ENCODE results near the gene ATP13A4.
"Not testable (repeated sequence)": the region's sequence is repeated elsewhere in the genome, so short reads cannot be mapped to it uniquely, and the experiment has no call there.

The ATP13A4 gene

DNA sequence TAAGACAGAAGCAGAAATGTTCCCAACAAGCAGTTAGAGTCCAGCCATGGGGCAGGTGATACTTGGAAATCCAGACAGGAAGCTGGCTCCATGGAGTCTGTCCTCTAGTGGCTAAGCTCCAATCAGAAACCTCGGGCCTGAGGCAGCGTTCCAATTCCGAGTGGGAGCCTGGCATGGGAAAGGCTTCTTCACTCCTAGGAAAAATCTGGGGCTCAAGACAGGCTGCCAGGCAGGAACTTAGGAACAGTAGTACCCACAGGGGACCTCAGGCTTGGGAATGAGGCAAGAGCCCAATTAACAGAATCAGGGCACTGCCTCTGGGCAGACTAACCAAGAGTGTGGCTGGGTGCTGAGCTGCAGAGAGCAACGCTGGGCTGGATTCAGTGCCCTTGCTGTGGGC, 6.2 kb upstream of the ATP13A4 start:
- DNase-seq (ENCODE audit: low read depth, low spot score): no peak

DNA sequence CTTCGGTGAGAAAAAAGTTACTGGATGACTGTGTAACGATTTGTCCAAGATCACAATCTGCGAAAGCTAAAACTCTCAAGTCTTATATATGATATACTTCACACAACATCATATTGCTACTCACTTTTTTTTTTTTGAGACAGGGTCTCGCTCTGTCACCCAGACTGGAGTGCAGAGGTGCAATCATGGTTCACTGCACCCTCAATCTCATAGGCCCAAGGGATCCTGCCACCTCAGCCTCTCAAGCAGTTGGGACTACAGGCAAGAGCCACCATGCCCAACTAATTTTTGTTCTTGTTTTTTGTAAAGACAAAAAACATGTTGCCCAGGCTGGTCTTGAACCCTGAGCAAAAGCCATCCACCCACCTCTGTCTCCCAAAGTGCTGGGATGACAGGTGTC, 5.4 kb upstream of the ATP13A4 start:
- DNase-seq (ENCODE audit: low read depth, low spot score): no peak

GRCh38 chr3:193559100-193559499, 4.4 kb upstream of the ATP13A4 start:
- DNase-seq (ENCODE audit: low read depth, low spot score): no peak

DNA sequence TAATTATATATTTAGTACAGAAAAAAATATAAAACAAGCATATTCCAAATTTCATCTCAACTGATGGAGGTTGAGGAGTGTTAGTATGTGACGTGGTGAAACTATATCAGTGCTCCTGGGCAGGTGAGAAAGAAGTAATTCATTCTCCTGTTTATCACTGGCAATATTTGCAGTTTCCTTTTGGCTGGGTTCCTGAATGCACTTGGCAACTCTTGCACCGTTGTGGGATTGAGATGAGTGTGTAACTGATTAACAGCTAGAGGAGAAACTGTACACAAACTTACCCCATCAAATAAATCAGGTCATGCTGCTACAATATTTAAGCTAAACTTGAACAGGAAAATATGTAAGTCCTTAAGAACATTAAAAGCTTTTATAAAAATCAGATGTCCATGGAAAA, 2.1 kb upstream of the ATP13A4 start:
- no peak for DNase-seq (ENCODE audit: low read depth, low spot score)

DNA sequence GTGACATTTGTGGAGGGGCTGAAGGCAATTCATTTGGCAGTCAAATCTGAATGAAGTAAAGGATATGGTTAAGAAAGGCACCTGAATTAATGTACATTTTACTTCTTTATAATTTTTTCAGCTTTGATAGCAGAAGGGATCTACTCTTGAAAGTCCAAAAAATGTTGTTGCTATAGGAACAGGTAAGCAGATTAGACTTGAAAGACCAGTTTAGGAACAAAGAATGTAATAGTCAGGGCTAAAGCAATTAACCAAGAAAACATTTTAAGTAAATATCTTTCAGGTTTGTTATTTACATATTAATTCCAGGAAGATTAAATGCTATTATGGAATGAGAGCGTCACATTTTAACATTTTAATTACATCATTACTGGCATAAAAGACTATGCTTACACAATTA, 1.1 kb downstream of the ATP13A4 start:
- no peak for DNase-seq (ENCODE audit: low read depth, low spot score)

GRCh38 chr3:193552923-193553322, 1.8 kb downstream of the ATP13A4 start:
- no peak for DNase-seq (ENCODE audit: low read depth, low spot score)

DNA sequence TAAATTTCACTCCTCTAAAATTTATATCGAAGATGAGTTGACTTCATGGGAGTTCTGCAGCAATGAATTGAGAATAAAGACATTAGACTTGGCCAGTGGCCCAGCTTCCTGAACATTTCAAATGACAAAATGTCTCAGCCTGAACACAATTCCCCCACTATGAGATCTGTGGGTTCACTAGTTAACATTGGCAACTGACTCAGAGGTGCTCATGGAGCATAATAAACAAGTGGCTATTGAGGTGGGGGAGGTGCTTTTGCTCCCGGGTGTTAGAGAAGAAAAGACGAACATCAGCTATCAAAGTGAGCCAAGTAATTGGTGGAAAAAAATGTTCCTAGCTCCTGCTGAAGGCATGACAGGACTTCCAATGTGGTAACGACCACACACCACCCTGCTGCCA, 6.3 kb downstream of the ATP13A4 start:
- DNase-seq (ENCODE audit: low read depth, low spot score): no peak

DNA sequence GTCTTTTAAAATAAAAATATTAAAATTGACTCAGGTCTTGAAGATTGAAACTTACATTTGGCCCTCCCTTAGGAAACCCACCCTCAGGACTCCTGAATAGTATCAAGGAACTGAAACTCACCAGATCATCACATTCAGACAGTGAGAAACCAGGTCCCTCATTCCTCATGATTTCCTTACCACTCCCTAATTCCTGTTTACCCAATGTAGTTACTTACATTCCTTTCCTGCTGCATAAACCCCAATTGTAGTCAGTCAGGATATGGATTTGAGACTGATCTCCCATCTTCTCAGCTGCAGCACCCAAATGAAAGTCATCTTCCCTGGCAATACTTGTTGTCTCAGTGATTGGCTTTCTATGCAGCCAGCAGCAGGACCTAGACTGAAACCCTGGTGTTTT, 8.6 kb downstream of the ATP13A4 start:
- DNase-seq (ENCODE audit: low read depth, low spot score): no peak

GRCh38 chr3:193545304-193545703, 9.4 kb downstream of the ATP13A4 start:
- DNase-seq (ENCODE audit: low read depth, low spot score): no peak

DNA sequence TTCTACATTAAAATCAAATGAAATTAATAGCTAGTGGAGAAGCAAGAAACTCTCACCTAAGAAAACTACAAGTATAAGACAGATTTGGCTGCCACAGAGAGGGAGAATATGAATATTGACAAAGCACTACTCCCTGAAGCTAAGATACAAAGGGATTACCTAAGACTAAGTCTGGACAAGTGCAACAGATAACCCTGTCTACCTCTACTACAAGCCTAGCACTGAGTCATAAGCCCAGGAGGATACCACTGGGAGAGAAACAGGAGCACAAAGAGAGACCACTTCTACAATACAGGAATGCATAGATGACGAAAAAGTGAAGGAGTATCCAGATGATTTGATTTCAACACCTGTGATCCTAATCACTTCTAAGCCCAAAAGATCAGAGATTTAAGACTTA, 10.4 kb downstream of the ATP13A4 start:
- DNase-seq (ENCODE audit: low read depth, low spot score): no peak

DNA sequence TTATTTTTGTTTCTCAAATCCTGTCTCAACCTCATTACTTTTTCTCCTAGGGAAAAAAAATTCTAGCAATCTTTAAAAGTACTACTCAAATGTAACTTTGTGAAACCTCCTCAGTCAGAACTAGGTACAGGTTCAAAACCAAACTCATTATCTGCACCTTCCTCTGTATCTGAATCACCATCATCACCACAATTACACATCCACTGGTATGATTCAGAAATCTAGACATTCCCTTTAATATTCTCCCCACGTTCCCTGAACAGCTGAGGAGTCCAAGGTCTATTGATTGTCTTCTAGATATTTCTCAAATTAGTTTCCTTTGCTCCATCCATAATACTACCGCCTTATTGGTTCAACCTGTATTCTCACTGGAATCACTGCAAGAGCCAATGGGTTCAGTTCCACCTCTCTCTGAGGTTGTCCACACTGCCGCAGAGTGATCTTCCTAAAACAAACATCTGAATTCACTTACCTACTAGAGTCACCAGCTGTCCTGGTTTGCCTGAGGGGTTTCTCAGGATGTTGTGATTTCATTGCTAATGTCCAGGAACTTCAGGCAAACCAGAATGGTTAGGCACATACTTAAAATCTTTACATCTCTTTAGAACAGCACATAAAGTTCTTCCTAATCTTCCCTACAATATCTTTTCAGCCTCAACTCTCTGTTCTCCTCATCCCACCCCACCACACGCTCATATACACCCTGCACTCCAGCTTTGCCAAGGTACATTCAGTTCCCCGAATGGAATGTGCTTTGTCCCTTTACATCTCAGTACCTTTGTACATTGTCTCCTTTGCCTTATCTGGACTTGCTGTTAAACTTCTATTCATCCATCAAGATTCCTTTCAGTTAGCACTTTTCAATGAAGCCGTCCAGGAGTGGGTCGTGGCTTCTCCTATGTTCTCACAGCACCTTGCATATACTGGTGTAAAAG, 24.2 kb downstream of the ATP13A4 start:
- no peak for DNase-seq (ENCODE audit: low read depth, low spot score)

DNA sequence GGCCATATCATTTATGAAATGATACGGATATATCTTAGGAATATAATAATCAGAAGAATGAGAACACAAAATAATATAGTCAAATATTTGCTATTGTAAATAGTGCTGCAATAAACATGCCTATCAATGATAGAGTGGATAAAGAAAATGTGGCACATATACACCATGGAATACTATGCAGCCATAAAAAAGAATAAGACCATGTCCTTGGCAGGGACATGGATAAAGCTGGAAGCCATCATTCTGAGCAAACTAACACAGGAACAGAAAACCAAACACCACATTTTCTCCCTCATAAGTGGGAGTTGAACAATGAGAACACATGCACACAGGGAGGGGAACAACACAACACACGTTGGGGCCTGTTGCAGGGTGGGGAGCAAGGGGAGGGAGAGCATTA, 28.6 kb downstream of the ATP13A4 start:
- not testable (repeated sequence) for DNase-seq (ENCODE audit: low read depth, low spot score)

DNA sequence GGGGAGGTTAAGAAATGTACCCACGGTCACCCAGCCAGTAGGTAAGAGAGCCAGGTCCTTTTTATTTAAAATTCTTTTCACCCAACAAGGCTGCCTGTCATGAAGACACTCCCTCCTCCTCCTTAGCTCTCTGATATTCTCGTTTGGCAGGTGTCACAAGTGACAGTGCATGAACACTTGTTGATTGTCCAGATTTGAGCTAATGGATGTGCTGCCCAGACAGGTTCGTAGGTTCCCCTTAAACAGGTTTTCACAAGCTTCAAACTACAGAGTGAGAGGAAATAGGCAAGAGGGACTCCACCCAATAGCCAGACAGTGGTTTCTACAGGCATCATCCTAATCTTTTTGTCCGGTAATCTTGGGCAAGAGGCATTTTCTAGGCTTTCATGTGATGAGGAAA, 32.2 kb downstream of the ATP13A4 start:
- DNase-seq (ENCODE audit: low read depth, low spot score): no peak

GRCh38 chr3:193520738-193521137, 34.0 kb downstream of the ATP13A4 start:
- DNase-seq (ENCODE audit: low read depth, low spot score): no peak

GRCh38 chr3:193515966-193516365, 38.7 kb downstream of the ATP13A4 start:
- DNase-seq (ENCODE audit: low read depth, low spot score): no peak

DNA sequence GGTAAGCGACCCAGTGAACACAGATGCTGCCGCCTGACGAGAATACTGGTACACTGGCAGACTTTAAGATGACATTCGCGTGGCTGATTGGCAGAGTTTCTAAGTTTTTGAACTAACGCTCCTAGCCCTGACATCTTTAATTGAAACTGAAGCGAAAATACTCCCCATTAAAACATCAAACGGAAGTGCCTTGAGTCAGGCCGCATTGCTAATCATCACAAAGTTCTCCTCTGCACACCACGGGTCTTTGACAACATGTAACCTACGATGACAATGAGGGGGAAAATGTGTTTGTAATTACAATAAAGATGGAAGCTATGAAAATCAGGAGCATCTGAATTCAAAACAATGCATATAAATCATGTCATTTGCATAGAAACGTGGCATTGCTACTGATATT, 44.5 kb downstream of the ATP13A4 start:
- DNase-seq (ENCODE audit: low read depth, low spot score): no peak

DNA sequence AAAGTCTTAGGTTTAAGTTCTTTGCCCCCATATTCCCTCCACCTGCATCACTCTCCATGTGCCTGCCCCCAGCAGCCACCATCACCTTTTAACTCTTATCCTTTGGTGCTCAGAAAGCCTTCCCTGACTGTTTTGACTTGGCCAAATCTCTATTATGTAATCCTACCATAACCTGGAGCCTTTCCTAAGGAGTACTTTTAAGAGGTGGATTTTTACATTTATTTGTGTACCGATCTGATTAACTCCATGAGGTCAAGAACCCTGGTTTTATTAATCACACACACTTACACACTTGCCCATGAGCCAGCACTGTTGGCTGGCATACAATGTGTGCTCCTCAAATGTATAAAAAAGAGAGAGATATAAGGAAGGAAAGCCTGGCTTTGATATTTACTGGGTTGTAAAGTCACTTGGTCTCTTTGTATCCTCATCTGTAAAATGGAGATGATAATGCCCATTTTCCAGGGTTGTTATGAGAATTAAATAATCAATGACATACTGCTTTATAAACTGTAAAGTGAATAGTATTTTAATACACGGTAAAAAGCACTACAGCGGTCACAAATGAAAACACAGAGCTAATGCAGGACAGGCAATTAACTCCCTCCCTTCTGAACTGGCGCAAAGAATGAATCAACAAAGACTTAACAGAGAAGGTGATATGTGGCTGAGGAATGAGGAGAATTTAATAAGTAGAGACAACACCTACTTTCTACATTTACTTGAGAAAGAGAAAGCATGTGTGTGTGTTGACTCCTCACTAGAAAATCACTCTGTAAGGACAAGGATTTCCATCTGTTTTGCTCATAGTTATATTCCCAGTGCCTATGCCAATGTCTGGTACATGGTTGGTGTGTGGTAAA, 45.4 kb downstream of the ATP13A4 start:
- DNase-seq (ENCODE audit: low read depth, low spot score): no peak

DNA sequence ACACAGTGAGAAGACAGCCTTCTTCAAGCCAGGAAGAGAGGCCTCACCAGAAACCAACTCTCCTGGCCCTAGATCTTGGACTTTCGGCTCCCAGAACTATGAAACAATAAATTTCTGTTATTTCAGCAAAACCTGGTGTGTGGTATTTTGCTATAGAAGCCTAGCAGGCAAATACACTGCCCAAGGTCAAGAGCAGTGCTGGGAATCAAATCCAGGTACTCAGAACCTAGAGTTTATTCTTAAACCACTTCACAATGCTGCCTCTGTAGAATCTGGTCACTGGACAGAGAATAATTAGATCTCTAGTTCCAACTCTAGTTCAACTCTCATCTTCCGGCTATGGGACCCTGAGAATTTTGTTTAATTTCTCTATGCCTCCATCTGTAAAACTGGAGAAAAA, 46.6 kb downstream of the ATP13A4 start:
- no peak for DNase-seq (ENCODE audit: low read depth, low spot score)

DNA sequence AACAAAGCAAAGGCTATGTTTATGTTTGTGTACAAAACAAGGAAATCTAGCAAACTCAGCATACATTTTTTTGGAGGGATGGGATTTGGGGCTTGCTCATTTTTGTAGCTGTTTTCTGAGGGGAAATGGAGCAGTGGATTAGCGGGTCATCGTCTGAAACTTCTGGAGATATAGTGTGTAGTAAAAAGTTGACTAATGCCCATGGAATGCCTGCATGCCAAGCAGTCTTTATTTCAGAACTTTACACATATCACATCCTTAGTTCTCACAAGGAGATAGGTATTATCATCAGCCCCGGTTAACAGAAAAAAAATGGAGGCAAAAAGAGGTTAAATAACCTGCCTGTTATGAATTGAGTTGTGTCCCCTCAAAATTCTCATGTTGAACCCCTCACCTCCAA, 47.1 kb downstream of the ATP13A4 start:
- DNase-seq (ENCODE audit: low read depth, low spot score): no peak

DNA sequence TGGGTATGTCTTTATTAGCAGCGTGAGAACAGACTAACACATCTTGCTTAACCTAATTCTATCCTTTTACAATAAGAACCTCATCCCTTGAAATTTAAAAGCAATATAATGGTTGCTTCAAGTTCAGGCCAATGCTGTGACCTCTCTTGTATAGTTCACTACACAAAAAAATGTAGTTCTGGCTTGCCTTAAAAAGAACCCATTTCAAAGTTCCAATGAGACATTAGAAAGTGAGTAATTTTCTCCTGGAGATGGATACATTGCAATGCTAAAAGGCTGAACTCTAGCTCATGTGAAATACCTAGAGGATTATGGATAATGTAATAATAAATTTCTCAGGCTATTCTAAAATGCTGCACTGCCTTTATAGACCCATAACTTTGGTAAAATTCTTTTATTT, 47.8 kb downstream of the ATP13A4 start:
- DNase-seq (ENCODE audit: low read depth, low spot score): no peak

GRCh38 chr3:193502871-193503270, 51.8 kb downstream of the ATP13A4 start:
- DNase-seq (ENCODE audit: low read depth, low spot score): no peak

- no peak for DNase-seq (ENCODE audit: low read depth, low spot score)
Observed at GRCh38 chr3:193499801-193500485, 54.8 kb downstream of the ATP13A4 start.
